ENCODE data around the gene PROSER3.

GRCh38 chr19:35714601-35715354 lies 43.2 kb upstream of the PROSER3 start:
- no peak for TF ChIP-seq CTCF (IDR thresholded peaks at IDR 0.05; ENCODE audit: insufficient read depth, low read length)
- TF ChIP-seq POLR2AphosphoS5 (IDR thresholded peaks at IDR 0.05; ENCODE audit: low read depth), result no peak
- no peak for TF ChIP-seq REST (IDR thresholded peaks at IDR 0.05; ENCODE audit: insufficient replicate concordance, low read depth)
- TF ChIP-seq GABPA (IDR thresholded peaks at IDR 0.05; ENCODE audit: low read depth), result no peak
